Activated T-helper 1 cell treated with anti-CD3 and anti-CD28 coated beads, Interleukin-2, amount 50 U/mL, for 16 hours (primary cell): ENCODE data around the gene WIPI1.

Source experiments
- DNase-seq, 2 donors: peaks; one replicate each; pipeline ENCODE4 v3.0.0-alpha.2; 2020; ENCODE audit warnings: low read depth in 1 of 2, low spot score in 1 of 2

WIPI1 gene

GRCh38 chr17:68440526-68440925 is 16.8 kb downstream of the WIPI1 start:
- no peak for DNase-seq

GRCh38 chr17:68439656-68440290 is 17.5 kb downstream of the WIPI1 start:
- no peak for DNase-seq

- DNase-seq: no peak
Observed at GRCh38 chr17:68437979-68438822, 19.1 kb downstream of the WIPI1 start.

GRCh38 chr17:68435876-68436842 is 21.1 kb downstream of the WIPI1 start:
- DNase-seq: peak; percentile 63 to 72

GRCh38 chr17:68435361-68435760 is 21.9 kb downstream of the WIPI1 start:
- DNase-seq: no peak

- DNase-seq: no peak
Observed at GRCh38 chr17:68433911-68434508, 23.3 kb downstream of the WIPI1 start.

- DNase-seq: no peak
Observed at GRCh38 chr17:68433211-68433610, 24.1 kb downstream of the WIPI1 start.

- no peak for DNase-seq
Observed at GRCh38 chr17:68432086-68432864, 25.0 kb downstream of the WIPI1 start.

- no peak for DNase-seq
Observed at GRCh38 chr17:68431661-68432071, 25.6 kb downstream of the WIPI1 start.

GRCh38 chr17:68431045-68431608 is 26.2 kb downstream of the WIPI1 start:
- no peak for DNase-seq

GRCh38 chr17:68429881-68430280 is 27.4 kb downstream of the WIPI1 start:
- no peak for DNase-seq

GRCh38 chr17:68428498-68429172 is 28.7 kb downstream of the WIPI1 start:
- DNase-seq: no peak

GRCh38 chr17:68427575-68427974 is 29.7 kb downstream of the WIPI1 start:
- DNase-seq: no peak

GRCh38 chr17:68425979-68426378 is 31.3 kb downstream of the WIPI1 start:
- DNase-seq: no peak

GRCh38 chr17:68424861-68425260 is 32.4 kb downstream of the WIPI1 start:
- no peak for DNase-seq

GRCh38 chr17:68424203-68424602 is 33.1 kb downstream of the WIPI1 start:
- no peak for DNase-seq

- DNase-seq: no peak
Observed at GRCh38 chr17:68423251-68423650, 34.0 kb downstream of the WIPI1 start.

- no peak for DNase-seq
Observed at GRCh38 chr17:68422821-68423220, 34.5 kb downstream of the WIPI1 start.

GRCh38 chr17:68421486-68421885 is 35.8 kb downstream of the WIPI1 start:
- no peak for DNase-seq
